DMS114 treated with DMSO at 0.1 percent for 48 hours (cell line): ENCODE measurements around the gene ECE2.
"Not testable (repeated sequence)": the region's sequence is repeated elsewhere in the genome, so short reads cannot be mapped to it uniquely, and the experiment has no call there.

Source experiments
- DNase-seq: peaks from one replicate; lab custom pipeline; 2025; ENCODE audit not compliant: unreplicated experiment; lab: John Stamatoyannopoulos, UW

The ECE2 gene

DNA sequence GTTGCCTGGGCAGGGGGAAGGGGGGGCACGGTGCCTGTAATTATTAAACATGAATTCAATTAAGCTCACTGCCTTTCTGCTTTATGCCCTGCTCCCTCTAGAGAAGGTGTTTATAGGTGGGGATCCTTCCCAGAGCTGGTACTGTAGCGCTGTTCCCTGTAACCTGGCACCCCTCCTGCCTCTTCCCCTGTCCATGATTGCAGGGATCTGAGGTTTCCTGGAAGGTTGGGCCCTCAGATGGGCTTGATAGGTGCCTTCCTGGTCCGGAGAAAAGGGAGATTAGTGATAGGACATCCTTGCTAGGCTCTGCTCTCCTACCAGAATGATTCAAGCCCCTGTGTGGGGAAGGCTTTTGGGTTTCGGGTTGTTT is 59.5 kb downstream of the ECE2 start:
- DNase-seq: no peak

DNA sequence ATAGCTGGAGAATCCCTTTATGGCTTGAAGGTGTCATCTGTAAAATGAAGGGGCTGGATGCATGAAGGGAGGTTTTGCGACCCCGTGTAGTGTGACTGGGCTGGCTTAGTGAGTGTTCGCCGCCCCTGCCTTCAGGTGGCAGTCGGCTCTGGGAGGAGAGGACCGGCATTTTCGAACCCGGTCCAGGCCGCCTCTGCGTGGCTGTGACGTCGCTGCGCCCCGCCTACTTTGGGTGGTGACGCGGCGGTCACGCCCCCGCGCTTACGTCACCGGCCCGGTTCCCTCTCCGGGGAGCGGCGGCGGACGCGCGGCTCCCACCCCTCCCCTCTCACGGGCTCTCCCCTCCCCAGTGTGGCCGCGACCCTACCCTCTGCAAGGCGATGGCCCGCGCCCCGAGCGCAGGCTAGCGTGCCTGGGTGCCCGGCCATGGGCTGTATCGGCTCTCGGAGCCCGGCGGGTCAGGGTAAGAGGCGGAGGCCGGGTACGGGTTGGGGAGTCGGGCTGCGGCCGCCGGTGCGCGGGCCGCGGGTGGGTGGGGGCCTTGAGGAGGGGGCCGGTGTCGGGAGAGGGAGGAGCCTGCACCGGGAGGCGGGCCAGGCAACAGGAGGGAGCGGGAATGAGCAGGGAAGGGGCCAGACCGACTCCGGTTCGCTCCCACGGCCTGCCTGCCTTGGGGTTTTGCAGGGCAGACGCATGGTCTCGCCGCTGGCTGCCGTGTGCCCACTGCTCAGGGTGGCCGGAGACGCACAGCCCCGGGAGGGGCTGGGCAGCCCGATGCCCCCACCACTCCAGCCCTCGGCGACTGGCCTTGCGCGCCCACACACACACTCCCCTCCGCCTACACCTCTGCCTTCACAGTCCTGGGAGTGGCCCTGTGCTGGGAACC is 60.1 kb downstream of the ECE2 start:
- peak; percentile 53 for DNase-seq

DNA sequence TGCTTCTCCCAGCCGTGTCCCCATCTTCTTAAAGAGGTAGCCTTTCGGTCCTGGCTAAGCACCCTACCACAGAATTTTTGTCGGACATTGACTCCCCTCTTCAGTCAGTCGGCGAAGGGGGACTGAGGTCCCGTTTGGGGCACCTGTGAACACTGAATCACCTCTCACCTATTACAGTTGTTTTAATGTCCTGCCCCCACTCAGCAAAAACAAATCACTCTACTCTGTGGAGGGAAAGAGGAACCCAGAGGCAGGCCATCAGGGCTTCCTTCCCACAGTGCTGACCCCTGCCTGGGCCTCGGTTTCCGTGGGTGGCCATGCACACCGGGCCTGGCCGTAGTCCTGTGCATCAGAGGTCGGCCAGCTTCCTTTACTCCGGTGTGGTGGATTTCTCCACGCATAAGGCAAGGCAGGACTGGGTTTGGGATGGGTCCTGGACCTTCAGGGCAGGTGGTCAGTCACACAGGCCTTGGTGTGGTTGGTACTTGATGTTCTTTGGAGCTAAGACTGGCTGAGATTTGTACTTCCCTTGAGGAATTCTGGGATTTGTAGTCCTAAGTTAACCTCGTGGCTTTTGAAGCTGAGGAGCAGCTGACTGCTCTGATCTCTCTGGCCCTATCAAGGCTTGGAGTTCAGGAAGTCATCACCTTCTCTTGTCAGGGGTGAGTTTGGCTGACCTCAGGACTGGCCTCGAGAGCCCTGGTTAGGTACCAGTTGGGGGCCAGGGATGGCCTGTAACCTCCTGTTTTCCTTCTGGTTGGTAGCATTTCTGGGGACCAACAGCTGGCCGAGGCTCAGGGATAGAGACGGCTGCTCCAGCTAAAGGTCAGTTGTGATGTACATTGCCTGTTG is 61.0 kb downstream of the ECE2 start:
- DNase-seq: peak; percentile 33

DNA sequence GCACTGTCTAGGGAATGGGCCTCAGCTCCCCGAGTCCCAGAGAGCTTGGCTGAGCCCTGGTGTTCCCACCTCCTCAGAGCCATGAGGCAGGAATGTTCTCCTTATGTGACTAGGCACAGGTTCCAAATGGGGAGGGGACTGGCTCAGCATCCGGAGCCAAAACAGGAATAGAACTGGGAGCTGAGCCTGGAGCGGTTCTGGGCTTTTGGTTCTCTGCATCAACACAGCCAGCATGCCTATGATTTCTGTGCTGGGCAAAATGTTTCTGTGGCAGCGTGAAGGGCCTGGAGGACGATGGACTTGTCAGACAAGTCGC is 61.5 kb downstream of the ECE2 start, which contains the start of gene FAM131A:
Gene FAM131A (plus strand): TSS at position 202 of the 316 bp plus-strand sequence. CDS start 31 bp downstream, at position 233.
- no peak for DNase-seq

DNA sequence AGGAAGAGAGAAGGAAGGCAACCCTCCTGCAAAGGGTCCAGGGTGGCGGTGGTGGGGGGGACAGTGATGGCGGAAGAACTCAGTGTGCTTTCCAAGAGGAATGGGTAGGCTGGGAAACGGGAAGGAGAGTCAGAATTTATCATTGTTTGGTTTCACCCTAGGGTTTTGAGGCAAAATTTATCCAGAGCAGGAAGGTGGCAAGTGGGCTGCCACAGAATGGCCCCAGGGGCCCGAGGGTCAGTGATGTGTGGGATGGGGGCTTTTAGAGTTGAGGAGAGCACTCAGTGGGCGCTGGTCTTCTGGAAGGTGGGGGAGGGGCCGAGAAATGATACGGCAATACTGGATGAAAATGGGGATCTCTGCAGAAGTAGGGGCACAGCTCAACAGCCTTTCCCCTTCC is 62.2 kb downstream of the ECE2 start:
- no peak for DNase-seq

DNA sequence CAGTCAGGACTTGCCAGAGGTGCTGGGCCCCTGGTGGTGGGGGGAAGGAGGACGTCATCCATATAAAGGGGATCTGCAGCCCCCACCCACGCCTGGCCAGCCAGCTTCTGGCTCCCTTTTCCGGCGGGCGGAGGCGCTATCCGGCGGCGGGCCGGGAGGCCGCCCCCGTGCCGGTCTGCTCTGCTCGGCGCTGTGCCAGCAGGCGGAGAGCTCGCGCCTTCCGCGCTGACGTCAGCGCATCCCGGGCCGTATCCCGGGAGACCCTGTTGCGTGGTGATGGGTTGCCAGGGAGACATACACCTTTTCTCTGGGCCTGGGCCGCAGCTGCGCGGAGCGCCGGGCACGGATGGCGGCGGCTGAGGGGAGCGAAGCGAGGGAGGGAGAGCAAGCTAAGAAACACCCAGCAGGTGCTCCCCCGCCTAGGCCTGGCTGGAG is 62.7 kb downstream of the ECE2 start:
- no peak for DNase-seq

DNA sequence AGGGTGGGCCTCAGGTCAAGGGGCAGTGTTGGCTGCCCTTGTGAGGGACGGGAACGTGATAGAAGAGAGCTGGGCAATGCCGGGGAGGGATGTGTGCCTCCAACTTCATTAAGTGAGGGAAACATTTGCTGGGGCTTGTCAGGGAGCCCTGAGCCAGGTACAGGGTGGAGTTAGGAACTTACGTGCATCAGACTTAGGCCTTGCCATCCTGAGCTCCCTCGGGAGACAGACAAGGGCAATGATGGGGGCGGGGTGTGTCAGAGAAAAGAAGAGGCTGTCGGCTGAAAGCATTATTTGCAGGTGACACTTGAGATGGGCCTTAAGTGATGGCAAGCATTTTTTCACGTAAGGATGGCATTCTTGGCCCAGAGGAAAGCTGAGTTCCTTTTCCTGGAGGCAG is 63.2 kb downstream of the ECE2 start:
- no peak for DNase-seq

DNA sequence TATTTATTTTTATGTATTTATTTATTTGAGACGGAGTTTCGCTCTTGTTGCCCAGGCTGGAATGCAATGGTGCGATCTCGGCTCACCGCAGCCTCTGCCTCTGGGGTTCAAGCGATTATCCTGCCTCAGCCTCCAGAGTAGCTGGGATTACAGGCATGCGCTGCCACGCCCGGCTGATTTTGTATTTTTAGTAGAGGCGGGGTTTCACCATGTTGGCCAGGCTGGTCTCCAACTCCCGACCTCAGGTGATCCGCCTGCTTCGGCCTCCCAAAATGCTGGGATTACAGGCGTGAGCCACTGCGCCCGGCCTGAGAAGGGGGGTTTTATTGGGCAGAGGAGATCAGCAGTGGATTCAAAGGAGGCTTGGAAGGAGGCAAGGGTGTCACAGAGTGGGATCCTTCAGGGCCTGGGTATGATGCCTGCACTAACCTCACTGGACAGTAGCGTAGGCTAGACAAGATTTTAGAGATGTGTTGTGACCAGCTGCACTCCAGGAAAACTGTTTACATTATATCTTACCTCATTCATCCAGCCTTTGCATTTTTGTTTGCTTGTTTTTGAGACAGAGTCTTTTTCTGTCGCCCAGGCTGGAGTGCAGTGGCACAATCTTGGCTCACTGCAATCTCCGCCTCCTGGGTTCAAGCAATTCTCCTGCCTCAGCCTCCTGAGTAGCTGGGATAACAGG is 63.8 kb downstream of the ECE2 start:
- not testable (repeated sequence) for DNase-seq

DNA sequence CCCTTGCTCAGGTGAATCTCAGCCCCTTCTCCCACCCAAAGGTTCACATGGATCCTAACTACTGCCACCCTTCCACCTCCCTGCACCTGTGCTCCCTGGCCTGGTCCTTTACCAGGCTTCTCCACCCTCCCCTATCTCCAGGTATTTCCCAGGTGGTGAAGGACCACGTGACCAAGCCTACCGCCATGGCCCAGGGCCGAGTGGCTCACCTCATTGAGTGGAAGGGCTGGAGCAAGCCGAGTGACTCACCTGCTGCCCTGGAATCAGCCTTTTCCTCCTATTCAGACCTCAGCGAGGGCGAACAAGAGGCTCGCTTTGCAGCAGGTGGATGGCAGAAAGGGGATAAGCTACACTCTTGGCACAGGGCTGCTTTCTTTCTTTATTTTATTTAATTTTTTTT is 66.1 kb downstream of the ECE2 start:
- no peak for DNase-seq
